Astrocyte (in vitro differentiated cells and primary cell): ENCODE results near the gene PKD2. TPM values are rescaled to one million over a fixed set of nuclear protein-coding genes. Genes with fewer than 3 reads are reported as not detected.
A peak's percentile ranks its signal among the peaks of the same experiment; 100 is the strongest.

Source experiments
- DNase-seq: peaks from one replicate; pipeline ENCODE4 v3.0.0-alpha.2; 2010; ENCODE audit warnings: low read depth
- FAIRE-seq: peaks from 2 replicates; lab custom pipeline; 2011; peaks lifted over from hg19 to GRCh38; lab: Jason Lieb, UNC
- H2AFZ ChIP-seq: 2 replicates; pipeline ENCODE4 v1.6.0; 2012; ENCODE audit warnings: low read depth, low read length, inconsistent platforms
- H3K27ac ChIP-seq: 2 replicates; pipeline ENCODE4 v1.5.1; 2011; ENCODE audit warnings: low read depth, low read length, inconsistent platforms
- H3K27me3 ChIP-seq: 2 replicates; pipeline ENCODE4 v1.6.0; 2011; ENCODE audit warnings: low read length, inconsistent platforms; ENCODE audit not compliant: insufficient read depth
- H3K36me3 ChIP-seq: 2 replicates; pipeline ENCODE4 v1.5.1; 2011; ENCODE audit warnings: low read length, inconsistent platforms; ENCODE audit not compliant: insufficient read depth
- H3K4me1 ChIP-seq: 2 replicates; pipeline ENCODE4 v1.5.1; 2011; ENCODE audit warnings: low read length, inconsistent platforms; ENCODE audit not compliant: insufficient read depth
- H3K4me2 ChIP-seq: 2 replicates; pipeline ENCODE4 v1.6.0; 2012; ENCODE audit warnings: low read length, inconsistent platforms
- H3K4me3 ChIP-seq: 2 replicates; pipeline ENCODE4 v1.5.1; 2011; ENCODE audit warnings: low read depth, mild to moderate bottlenecking, low read length, inconsistent platforms; ENCODE audit not compliant: insufficient read depth
- H3K79me2 ChIP-seq: 2 replicates; pipeline ENCODE4 v1.6.0; 2012; ENCODE audit warnings: mild to moderate bottlenecking, low read length, inconsistent platforms; ENCODE audit not compliant: insufficient read depth
- H3K9ac ChIP-seq: 2 replicates; pipeline ENCODE4 v1.6.0; 2012; ENCODE audit warnings: mild to moderate bottlenecking, low read length, inconsistent platforms
- H3K9me3 ChIP-seq: 2 replicates; pipeline ENCODE4 v1.5.1; 2012; ENCODE audit warnings: low read depth, mild to moderate bottlenecking, low read length, inconsistent platforms; ENCODE audit not compliant: insufficient read depth
- H4K20me1 ChIP-seq: 2 replicates; pipeline ENCODE4 v1.6.0; 2012; ENCODE audit warnings: low read length, inconsistent platforms; ENCODE audit not compliant: insufficient read depth
- H3K27ac Mint-ChIP-seq: one replicate; pipeline ENCODE4 v1.8.0; 2021; ENCODE audit warnings: mild to moderate bottlenecking, mixed read lengths; ENCODE audit not compliant: unreplicated experiment
- H3K27me3 Mint-ChIP-seq: one replicate; pipeline ENCODE4 v1.8.0; 2021; ENCODE audit warnings: low read depth, mixed read lengths; ENCODE audit not compliant: unreplicated experiment
- H3K36me3 Mint-ChIP-seq: one replicate; pipeline ENCODE4 v1.8.0; 2021; ENCODE audit warnings: low read depth, mixed read lengths; ENCODE audit not compliant: unreplicated experiment
- H3K4me1 Mint-ChIP-seq: one replicate; pipeline ENCODE4 v1.8.0; 2021; ENCODE audit warnings: low read depth, mixed read lengths; ENCODE audit not compliant: unreplicated experiment
- H3K4me3 Mint-ChIP-seq: one replicate; pipeline ENCODE4 v1.8.0; 2021; ENCODE audit warnings: mild to moderate bottlenecking, moderate library complexity, mixed read lengths; ENCODE audit not compliant: unreplicated experiment
- H3K9me3 Mint-ChIP-seq: one replicate; pipeline ENCODE4 v1.8.0; 2021; ENCODE audit warnings: mild to moderate bottlenecking, mixed read lengths; ENCODE audit not compliant: unreplicated experiment
- EZH2 ChIP-seq: IDR thresholded peaks from 2 replicates; pipeline ENCODE4 v1.6.1; 2012; ENCODE audit warnings: mild to moderate bottlenecking, low read length, inconsistent platforms; ENCODE audit not compliant: insufficient read depth
- total RNA-seq: library from RNA; stranded (reverse); gene quantifications from 2 replicates; pipeline ENCODE4 v1.2.1, GENCODE V29; 2021
- TF ChIP-seq, protein P1 (sequence below): IDR thresholded peaks from 2 replicates; pipeline ENCODE4 v1.5.1; 2011; ENCODE audit warnings: low read depth, mild to moderate bottlenecking, inconsistent platforms, low read length, moderate library complexity; ENCODE audit not compliant: insufficient read depth

Gene PKD2
- total RNA-seq, 1 donor from 2014 or later, result 19.7 TPM

DNA sequence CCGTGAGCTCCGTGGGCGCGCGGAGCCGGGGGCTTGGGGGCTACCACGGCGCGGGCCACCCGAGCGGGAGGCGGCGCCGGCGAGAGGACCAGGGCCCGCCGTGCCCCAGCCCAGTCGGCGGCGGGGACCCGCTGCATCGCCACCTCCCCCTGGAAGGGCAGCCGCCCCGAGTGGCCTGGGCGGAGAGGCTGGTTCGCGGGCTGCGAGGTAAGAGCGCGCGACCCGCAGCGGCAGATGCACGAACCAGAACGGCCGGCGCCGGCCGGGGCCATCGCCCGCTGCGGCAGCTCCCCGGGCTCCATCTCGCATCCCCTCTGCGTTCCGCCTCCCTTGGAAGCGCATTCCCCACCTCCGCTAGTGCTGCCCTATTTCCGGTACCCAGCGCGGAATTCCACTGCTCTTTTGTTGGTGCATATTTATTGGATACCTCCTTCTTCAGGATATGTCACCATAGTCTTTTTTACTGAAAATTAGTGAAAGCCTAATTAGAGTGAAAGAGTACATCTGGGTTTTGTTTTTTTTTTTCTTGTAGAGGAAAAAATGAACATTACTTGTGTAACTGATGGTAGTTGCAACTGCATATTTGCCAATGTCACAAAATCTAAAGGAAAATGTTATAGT is 797 bp downstream of the PKD2 start:
- H3K4me1 Mint-ChIP-seq, result peaks cover 15% of the 10 kb centered on the region

DNA sequence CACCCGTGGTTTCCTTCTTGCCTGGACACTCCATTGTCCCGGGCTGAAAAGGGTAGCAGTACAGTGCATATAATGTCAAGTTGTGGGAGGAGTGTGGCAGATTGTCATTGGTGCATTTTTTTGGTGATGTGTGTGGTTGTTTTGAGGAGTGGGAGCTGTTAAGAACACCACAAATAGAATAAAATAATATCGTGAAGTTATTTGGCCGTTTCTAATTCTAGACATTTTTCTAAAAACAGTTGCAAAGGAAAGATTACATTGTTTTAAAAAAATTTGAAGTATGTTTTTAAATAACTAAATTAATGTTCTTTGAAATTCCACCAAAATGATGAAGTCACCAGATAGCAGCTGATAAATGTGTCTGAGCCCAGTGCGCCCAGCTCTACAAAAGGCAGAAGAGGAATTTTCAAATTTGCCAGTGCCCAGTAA is 1.3 kb downstream of the PKD2 start:
- Mint-ChIP-seq H3K4me3 (peak overlapping the region; percentile 93), H3K27me3 (peaks cover 1% of the 10 kb centered on the region), H3K36me3 (no peaks in the 10 kb centered on the region), H3K9me3 (no peaks in the 10 kb centered on the region), H3K27ac (peak overlapping the region; percentile 71), H3K4me1 (peaks cover 13% of the 10 kb centered on the region)
- H3K4me1 ChIP-seq, result peaks cover 25% of the 10 kb centered on the region
- H3K79me2 ChIP-seq, result peaks cover 61% of the 10 kb centered on the region
- peak; percentile 70 for DNase-seq
- no peaks in the 10 kb centered on the region for H3K27me3 ChIP-seq
- no peaks in the 10 kb centered on the region for H3K36me3 ChIP-seq
- TF ChIP-seq, protein P1, sequence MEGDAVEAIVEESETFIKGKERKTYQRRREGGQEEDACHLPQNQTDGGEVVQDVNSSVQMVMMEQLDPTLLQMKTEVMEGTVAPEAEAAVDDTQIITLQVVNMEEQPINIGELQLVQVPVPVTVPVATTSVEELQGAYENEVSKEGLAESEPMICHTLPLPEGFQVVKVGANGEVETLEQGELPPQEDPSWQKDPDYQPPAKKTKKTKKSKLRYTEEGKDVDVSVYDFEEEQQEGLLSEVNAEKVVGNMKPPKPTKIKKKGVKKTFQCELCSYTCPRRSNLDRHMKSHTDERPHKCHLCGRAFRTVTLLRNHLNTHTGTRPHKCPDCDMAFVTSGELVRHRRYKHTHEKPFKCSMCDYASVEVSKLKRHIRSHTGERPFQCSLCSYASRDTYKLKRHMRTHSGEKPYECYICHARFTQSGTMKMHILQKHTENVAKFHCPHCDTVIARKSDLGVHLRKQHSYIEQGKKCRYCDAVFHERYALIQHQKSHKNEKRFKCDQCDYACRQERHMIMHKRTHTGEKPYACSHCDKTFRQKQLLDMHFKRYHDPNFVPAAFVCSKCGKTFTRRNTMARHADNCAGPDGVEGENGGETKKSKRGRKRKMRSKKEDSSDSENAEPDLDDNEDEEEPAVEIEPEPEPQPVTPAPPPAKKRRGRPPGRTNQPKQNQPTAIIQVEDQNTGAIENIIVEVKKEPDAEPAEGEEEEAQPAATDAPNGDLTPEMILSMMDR, result no peak
- no peak for TF ChIP-seq EZH2
- peak overlapping the region; percentile 94 for H3K4me2 ChIP-seq
- H3K4me3 ChIP-seq, result peak overlapping the region; percentile 86
- peak overlapping the region; percentile 81 for H3K27ac ChIP-seq
- H4K20me1 ChIP-seq, result peaks cover 35% of the 10 kb centered on the region
- no peak overlapping the region for H2AFZ ChIP-seq
- H3K9ac ChIP-seq, result peak overlapping the region; percentile 94
- peak; percentile 63 for FAIRE-seq
- no peaks in the 10 kb centered on the region for H3K9me3 ChIP-seq

More for the DNA sequence above, 797 bp downstream of the PKD2 start:
- Histone ChIP-seq H3K4me3 (peak overlapping the region; percentile 86), H3K9me3 (no peaks in the 10 kb centered on the region), H3K27me3 (no peaks in the 10 kb centered on the region), H3K4me1 (peaks cover 25% of the 10 kb centered on the region), H3K4me2 (peak overlapping the region; percentile 94), H3K79me2 (peaks cover 56% of the 10 kb centered on the region), H2AFZ (peak overlapping the region; percentile 57), H3K36me3 (no peaks in the 10 kb centered on the region), H4K20me1 (peaks cover 30% of the 10 kb centered on the region), H3K9ac (peak overlapping the region; percentile 94), H3K27ac (peak overlapping the region; percentile 81)
- Mint-ChIP-seq H3K4me3 (peak overlapping the region; percentile 93), H3K27me3 (peaks cover 1% of the 10 kb centered on the region), H3K27ac (peak overlapping the region; percentile 71), H3K9me3 (no peaks in the 10 kb centered on the region), H3K36me3 (no peaks in the 10 kb centered on the region)
- FAIRE-seq (no peak), DNase-seq (peak; percentile 50)
- TF ChIP-seq EZH2, result no peak
- TF ChIP-seq, protein P1, result no peak

DNA sequence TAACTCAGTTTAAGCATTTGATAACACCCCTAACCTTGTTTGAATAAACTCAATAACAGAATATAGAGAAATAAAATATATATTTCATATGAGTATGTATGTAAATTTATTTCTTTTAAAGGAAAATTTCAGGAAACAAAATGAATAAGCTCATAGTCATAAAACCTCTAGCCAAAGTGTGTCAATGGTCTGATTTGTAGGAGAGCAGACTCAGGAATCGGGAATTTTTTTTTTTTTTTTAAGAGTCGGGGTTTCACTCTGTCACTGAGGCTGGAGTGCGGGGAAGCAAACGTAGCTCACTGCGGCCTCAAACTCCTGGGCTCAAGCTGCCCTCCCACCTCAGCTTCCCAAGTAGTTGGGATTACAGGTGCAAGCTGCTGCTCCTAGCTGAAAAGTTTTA is 2.4 kb downstream of the PKD2 start:
- H3K27me3 Mint-ChIP-seq, result peaks cover 1% of the 10 kb centered on the region
- H3K36me3 Mint-ChIP-seq, result no peaks in the 10 kb centered on the region
- H3K27ac Mint-ChIP-seq, result no peak overlapping the region
- no peaks in the 10 kb centered on the region for H3K9me3 ChIP-seq
- H3K9ac ChIP-seq, result peak overlapping the region; percentile 94
- FAIRE-seq (no peak), DNase-seq (no peak)
- peaks cover 25% of the 10 kb centered on the region for H3K4me1 ChIP-seq
- no peaks in the 10 kb centered on the region for H3K27me3 ChIP-seq
- peaks cover 13% of the 10 kb centered on the region for H3K4me1 Mint-ChIP-seq
- peaks cover 72% of the 10 kb centered on the region for H3K79me2 ChIP-seq
- H4K20me1 ChIP-seq, result peaks cover 45% of the 10 kb centered on the region
- TF ChIP-seq EZH2, result no peak
- TF ChIP-seq, protein P1, result no peak
- no peak overlapping the region for H3K4me3 ChIP-seq
- no peak overlapping the region for H3K4me3 Mint-ChIP-seq
- H3K9me3 Mint-ChIP-seq, result no peaks in the 10 kb centered on the region
- peak overlapping the region; percentile 81 for H3K27ac ChIP-seq
- H3K36me3 ChIP-seq, result no peaks in the 10 kb centered on the region
- peak overlapping the region; percentile 94 for H3K4me2 ChIP-seq
- no peak overlapping the region for H2AFZ ChIP-seq
